GM04504 (cell line): ENCODE results near the gene LMBRD1.
"Not testable (repeated sequence)": the region's sequence is repeated elsewhere in the genome, so short reads cannot be mapped to it uniquely, and the experiment has no call there.

Experiments used
- DNase-seq: peaks from one replicate; pipeline ENCODE4 v3.0.0-alpha.2; 2012; ENCODE audit warnings: low read depth

Gene LMBRD1

GRCh38 chr6:69732640-69733039 lies 64.2 kb downstream of the LMBRD1 start:
- DNase-seq = no peak

GRCh38 chr6:69732045-69732444 lies 64.8 kb downstream of the LMBRD1 start:
- DNase-seq = no peak

GRCh38 chr6:69729870-69730449 lies 66.8 kb downstream of the LMBRD1 start:
- DNase-seq = no peak

GRCh38 chr6:69722683-69723082 lies 74.1 kb downstream of the LMBRD1 start:
- no peak for DNase-seq

- DNase-seq = no peak
These were observed 77.1 kb downstream of the LMBRD1 start for GRCh38 chr6:69719602-69720193.

DNA sequence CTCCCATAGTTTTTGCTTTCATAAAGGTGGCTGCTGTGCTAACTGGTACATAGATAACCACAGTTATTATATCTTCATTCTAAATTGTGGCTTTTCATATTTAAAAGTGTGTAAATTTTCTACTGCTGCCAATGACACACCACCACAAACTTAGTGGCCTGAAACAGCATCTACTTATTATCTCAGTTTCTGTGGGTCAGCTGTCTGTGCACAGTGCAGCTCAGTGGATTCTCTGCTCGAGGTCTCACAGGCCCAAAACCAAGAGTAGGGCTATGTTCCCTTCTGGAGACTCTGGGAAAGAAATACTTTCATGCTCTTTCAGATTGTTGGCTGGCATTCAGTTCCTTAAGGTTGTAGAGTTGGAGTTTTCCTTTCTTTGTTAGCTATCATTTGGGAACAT lies 90.1 kb downstream of the LMBRD1 start:
- no peak for DNase-seq

DNA sequence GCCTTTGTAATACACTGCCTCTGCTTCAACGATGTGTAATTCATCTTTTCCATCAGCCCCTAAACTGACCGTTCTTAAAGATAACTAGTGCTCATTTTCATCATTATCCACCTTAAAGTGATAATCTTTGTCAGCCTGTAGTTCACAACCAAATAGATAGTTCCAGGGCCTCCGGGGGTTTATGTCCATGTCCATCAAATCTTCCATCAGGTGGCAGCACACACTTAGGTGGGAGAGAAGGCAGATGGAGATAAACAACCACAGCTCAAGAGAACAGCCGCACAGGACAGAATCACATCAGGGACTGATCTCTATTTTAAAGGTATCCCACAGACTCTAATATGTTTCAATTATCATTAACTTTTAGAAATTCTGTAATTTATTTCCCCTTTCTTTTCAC lies 90.9 kb downstream of the LMBRD1 start:
- DNase-seq = no peak

DNA sequence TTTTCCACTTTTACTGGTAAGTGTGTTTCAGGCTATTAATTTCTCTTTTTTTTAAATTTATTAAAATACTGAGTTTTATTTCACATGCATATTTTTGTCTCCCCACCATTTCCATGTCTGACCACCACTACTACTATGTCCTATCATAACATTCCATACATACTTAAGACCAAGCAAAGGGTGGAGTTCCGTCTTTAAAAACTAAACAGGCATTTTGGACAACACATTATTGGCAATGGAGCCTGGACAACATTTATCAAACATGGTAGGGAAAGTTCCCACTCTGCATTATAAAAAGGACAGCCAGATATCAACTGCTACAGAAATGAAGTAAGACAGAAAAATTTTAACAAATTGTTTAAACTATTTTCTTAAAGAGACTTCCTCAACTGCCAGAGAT lies 91.9 kb downstream of the LMBRD1 start:
- no peak for DNase-seq

DNA sequence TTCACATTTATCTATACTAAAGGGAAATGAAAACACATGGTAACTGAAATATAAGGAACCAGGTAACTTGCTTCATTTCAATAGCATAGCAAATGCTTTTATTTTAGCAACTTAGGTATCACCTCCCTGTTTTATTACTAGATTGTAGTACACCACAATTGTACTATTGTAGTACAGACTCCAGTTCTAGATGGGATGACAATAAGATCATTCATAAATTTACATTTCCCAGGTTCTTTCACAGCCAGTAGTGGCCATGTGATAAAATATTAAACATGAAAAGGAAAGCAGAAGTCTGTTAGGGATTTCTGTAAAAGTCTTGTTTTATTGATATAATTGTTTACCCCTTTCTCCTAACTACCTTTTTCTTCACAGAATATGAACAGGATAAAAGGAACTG lies 97.2 kb downstream of the LMBRD1 start:
- DNase-seq = no peak

DNA sequence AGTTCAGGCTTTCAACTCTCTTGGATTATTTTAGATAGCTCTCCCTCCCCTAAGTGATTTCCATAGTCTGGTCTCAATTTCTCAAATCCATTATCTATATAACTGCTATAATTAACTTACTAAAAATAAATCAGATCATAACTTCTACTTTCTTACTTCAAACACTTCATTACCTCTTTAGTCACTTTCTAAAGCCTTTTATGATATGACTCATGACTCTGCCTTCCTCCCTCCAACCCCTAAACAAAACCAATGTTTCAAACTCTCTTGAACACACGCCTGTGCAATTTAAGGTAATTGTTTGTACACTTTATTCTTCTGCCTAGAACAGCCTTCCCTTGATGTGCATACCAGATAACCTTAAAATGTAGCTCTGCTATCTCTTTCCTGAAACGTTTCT lies 100.5 kb downstream of the LMBRD1 start:
- DNase-seq = no peak

DNA sequence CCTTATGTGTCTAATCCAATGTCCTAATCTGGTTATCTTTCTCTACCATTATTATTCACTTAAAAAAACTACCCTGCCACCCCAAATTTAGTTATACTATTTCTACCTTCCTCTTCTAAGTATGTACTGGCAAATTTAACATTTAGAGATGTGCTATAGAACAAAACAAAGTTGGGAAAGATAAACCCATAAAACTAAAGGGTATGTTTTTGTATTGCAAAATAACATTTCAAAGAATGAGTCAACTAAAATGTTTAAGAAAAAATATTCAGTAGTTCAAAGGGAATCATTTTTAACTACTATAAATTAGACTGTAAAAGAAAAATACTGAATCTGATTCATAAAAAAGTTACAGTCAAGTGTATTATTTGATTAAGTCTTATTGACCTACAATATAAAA lies 103.0 kb downstream of the LMBRD1 start:
- DNase-seq = no peak

DNA sequence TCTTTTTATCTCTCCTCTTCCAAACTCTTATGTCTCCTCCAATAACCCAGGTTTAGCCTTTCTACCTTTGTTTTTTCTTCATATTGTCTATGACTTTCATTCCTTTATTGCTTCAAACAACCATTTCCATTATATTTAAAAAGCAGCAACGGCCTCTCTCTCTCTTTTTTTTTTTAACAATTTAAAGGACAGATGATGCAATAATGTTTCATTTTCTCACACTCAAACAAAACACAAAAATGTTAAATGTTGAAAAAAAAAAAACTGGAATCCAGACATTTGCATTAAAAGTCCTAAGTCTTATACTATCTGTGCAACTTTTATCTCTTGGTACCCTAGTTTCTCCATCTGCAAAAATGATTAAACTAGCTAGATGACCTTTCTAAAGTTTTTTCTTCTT lies 105.8 kb downstream of the LMBRD1 start:
- DNase-seq = no peak

- DNase-seq = no peak
These were observed 116.5 kb downstream of the LMBRD1 start for GRCh38 chr6:69680302-69680701.

DNA sequence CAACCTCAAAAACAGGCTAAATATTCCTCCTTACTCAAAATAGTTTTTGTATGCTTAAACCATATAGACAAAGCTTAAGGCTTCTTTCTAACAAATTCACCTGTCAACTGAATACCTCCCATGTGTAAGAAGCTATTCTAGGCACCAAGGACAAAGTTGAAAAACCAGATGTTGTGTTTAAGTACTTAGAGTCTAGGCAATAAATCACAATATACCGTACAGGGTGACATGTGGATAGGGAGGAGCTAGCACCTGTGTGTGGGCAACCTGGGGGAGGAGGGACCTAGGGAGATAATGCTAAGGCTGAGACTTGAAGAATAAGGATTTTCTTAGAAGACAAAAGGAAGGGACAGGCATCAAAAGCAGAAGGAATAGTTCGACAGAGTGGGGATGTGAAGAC lies 123.5 kb downstream of the LMBRD1 start:
- DNase-seq = no peak

GRCh38 chr6:69668916-69669315 lies 127.9 kb downstream of the LMBRD1 start:
- DNase-seq = no peak

DNA sequence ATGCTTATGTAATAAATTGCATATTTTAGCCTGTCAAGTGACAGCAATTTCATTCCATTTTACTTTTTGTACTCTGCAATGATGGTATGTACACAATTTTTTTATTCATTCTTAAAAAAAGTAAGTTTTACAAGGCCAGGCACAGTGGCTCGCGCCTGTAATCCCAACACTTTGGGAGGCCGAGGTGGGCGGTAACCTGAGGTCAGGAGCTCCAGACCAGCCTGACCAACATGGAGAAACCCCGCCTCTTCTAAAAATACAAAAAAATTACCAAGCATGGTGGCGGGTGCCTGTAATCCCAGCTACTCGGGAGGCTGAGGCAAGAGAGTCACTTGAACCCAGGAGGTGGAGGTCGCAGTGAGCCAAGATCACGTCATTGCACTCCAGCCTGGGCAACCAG lies 130.0 kb downstream of the LMBRD1 start:
- DNase-seq = not testable (repeated sequence)

- DNase-seq = no peak
These were observed 131.4 kb downstream of the LMBRD1 start for GRCh38 chr6:69665437-69665836.

GRCh38 chr6:69664551-69664950 lies 132.3 kb downstream of the LMBRD1 start:
- no peak for DNase-seq

DNA sequence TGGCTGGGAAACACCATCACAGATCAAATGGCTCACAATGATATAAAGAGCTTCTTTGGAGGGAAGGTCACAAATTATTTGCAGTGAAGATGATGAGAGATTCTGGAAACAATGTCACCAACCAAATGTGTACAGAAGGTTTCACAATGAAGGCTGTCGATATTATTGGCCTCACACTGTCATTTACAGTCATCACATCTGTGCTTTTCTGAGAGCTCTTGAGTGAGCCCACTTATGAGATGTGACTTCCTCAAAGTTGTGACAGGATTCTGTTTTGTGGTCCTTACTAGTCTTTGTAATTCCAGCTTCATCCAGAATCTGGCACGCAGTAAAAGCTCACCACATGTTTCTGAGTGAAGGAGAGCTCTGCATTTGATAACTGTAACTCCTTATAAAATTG lies 133.6 kb downstream of the LMBRD1 start:
- DNase-seq = no peak

GRCh38 chr6:69650703-69651102 lies 146.1 kb downstream of the LMBRD1 start:
- no peak for DNase-seq

GRCh38 chr6:69647726-69648125 lies 149.1 kb downstream of the LMBRD1 start:
- no peak for DNase-seq

DNA sequence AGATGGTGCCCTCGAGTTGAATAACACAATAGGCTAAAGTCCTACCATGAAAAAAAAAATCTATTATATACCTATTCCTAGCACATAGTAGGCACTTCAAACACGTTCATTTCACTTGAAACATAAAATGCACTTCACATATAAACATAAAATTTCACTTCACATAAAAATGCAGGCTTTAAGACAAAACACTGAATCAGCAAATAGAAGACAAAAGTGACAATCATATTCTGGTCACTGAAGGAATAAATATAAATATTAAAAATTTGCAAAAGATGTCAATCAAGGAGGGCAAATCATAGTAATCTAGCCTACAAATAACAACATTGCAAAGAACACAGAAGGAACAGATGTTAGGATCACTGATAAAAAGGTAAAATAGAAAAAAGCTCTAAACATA lies 153.1 kb downstream of the LMBRD1 start:
- no peak for DNase-seq

- DNase-seq = no peak
These were observed 163.9 kb downstream of the LMBRD1 start for GRCh38 chr6:69632932-69633331.

DNA sequence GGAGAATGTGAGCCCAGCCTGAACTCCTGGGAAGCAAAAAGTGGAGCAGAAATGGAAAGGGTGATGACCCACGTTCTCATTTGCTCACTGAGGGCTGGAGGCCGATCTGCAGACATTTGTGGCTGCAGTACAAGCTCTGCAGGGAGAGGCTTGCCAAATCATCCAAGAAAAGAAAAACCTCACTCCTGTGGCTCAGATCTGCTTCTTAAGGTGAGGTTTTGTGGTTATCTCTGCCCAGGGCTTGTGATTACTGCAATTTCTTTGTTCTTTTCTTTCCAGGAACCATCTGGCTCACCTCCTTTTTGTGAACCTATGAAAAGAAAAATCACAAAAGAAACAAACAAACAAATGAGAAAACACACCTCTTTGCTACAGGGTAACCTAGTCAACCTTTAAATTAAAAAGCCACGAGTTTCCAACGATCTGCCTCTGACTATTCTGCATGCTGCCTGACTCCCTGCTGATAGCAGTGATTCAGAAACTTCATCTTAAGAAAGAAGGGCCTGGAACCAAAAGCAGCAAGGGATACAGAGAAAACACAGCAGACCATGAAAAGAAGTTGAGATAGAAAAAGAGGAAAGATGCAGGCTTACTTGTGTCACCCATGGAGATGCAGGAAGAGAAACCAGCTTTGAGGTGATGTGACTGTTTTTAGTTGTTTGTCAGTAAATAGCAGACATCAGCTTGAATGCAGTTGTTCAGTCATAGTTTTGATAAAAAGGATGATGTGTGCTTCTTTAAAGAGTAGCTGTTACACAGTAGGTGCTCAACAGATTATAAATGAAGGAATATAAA lies 165.1 kb downstream of the LMBRD1 start:
- no peak for DNase-seq
